Neural cell (in vitro differentiated cells): Measurements from ENCODE around the gene MICB. TPM values are rescaled to one million over a fixed set of nuclear protein-coding genes. Genes with fewer than 3 reads are reported as not detected.

Experiments
- H2AFZ ChIP-seq: fragments of 200-600, 300-800 bp; sonication (generic), shearing (Covaris generic); 2 replicates; pipeline ENCODE4 v1.6.0; 2014; ENCODE audit warnings: low read depth, mild to moderate bottlenecking, antibody characterized with exemption, low read length, moderate library complexity
- H3F3A ChIP-seq: fragments of 200-600 bp; shearing (Covaris generic); 2 replicates; pipeline ENCODE4 v1.6.1; 2016; ENCODE audit warnings: mild to moderate bottlenecking, moderate library complexity, mixed read lengths, antibody characterized with exemption, low read length; ENCODE audit not compliant: insufficient read depth, poor library complexity, severe bottlenecking
- H3K27ac ChIP-seq: fragments of 200-600, 300-800 bp; sonication (generic), shearing (Covaris generic); 2 replicates; pipeline ENCODE4 v1.5.1; 2014; ENCODE audit warnings: mild to moderate bottlenecking, low read length, moderate library complexity
- H3K27me3 ChIP-seq: fragments of 300-800, 200-600 bp; sonication (generic), shearing (Covaris generic); 2 replicates; pipeline ENCODE4 v1.6.0; 2014; ENCODE audit warnings: mild to moderate bottlenecking, low read depth, low read length, moderate library complexity; ENCODE audit not compliant: insufficient read depth
- H3K36me3 ChIP-seq: fragments of 300-800, 200-600 bp; sonication (generic), shearing (Covaris generic); 2 replicates; pipeline ENCODE4 v1.5.1; 2014; ENCODE audit warnings: mild to moderate bottlenecking, antibody characterized with exemption, low read length, moderate library complexity; ENCODE audit not compliant: insufficient read depth
- H3K4me2 ChIP-seq: fragments of 300-800, 200-600 bp; sonication (generic), shearing (Covaris generic); 2 replicates; pipeline ENCODE4 v1.6.0; 2014; ENCODE audit warnings: mild to moderate bottlenecking, low read length
- H3K4me3 ChIP-seq: fragments of 300-800, 200-600 bp; sonication (generic), shearing (Covaris generic); 2 replicates; pipeline ENCODE4 v1.5.1; 2014; ENCODE audit warnings: mild to moderate bottlenecking, low read length, moderate library complexity
- H3K79me2 ChIP-seq: fragments of 200-600 bp; shearing (Covaris generic); replicated peaks from 2 replicates; pipeline ENCODE4 v1.6.0; 2014; ENCODE audit warnings: mild to moderate bottlenecking, low read length, moderate library complexity; ENCODE audit not compliant: insufficient read depth
- H3K9ac ChIP-seq: fragments of 300-800, 200-600 bp; sonication (generic), shearing (Covaris generic); 2 replicates; pipeline ENCODE4 v1.6.1; 2016; ENCODE audit warnings: mild to moderate bottlenecking, low read length, mixed read lengths
- H3K9me2 ChIP-seq: fragments of 200-600 bp; shearing (Covaris generic); 2 replicates; pipeline ENCODE4 v1.6.1; 2016; ENCODE audit warnings: mild to moderate bottlenecking, low read length, mixed read lengths; ENCODE audit not compliant: insufficient read depth
- H3K9me3 ChIP-seq: fragments of 200-600, 300-800 bp; sonication (generic), shearing (Covaris generic); 2 replicates; pipeline ENCODE4 v1.6.1; 2016; ENCODE audit warnings: mild to moderate bottlenecking, mixed run types, low read length, moderate library complexity, mixed read lengths
- H4K20me1 ChIP-seq: fragments of 200-600 bp; shearing (Covaris generic); 2 replicates; pipeline ENCODE4 v1.6.1; 2016; ENCODE audit warnings: mild to moderate bottlenecking, mixed run types; ENCODE audit not compliant: insufficient read depth
- CTCF ChIP-seq: fragments of 450-650 bp; IDR thresholded peaks from 2 replicates; pipeline ENCODE4 v1.5.1; 2014; ENCODE audit warnings: antibody characterized with exemption, mild to moderate bottlenecking, moderate library complexity; ENCODE audit not compliant: poor library complexity, severe bottlenecking
- EP300 ChIP-seq: fragments of 450-650 bp; conservative IDR thresholded peaks from 2 replicates; pipeline ENCODE4 v1.6.1; 2014; ENCODE audit warnings: antibody characterized with exemption, mild to moderate bottlenecking, moderate library complexity; ENCODE audit not compliant: poor library complexity, severe bottlenecking
- EZH2 ChIP-seq: fragments of 200-600, 300-800 bp; shearing (Covaris generic), sonication (generic); IDR thresholded peaks from 2 replicates; pipeline ENCODE4 v1.6.1; 2014; ENCODE audit warnings: antibody characterized with exemption, low read length, borderline replicate concordance, mild to moderate bottlenecking; ENCODE audit not compliant: insufficient read depth, poor library complexity, severe bottlenecking
- MXI1 ChIP-seq: fragments of 450-650 bp; conservative IDR thresholded peaks from 2 replicates; pipeline ENCODE4 v1.6.1; 2014; ENCODE audit warnings: antibody characterized with exemption, mild to moderate bottlenecking; ENCODE audit not compliant: poor library complexity, severe bottlenecking
- POLR2AphosphoS5 ChIP-seq: IDR thresholded peaks from 2 replicates; pipeline ENCODE4 v1.6.1; 2012
- RAD21 ChIP-seq: fragments of 450-650 bp; conservative IDR thresholded peaks from 2 replicates; pipeline ENCODE4 v1.6.1; 2014; ENCODE audit warnings: antibody characterized with exemption, mild to moderate bottlenecking, moderate library complexity
- REST ChIP-seq: IDR thresholded peaks from 2 replicates; pipeline ENCODE4 v1.6.1; 2012; ENCODE audit warnings: borderline replicate concordance
- SMC3 ChIP-seq: fragments of 450-650 bp; conservative IDR thresholded peaks from 2 replicates; pipeline ENCODE4 v1.6.1; 2014; ENCODE audit warnings: antibody characterized with exemption, mild to moderate bottlenecking, moderate library complexity; ENCODE audit not compliant: poor library complexity
- TAF1 ChIP-seq: IDR thresholded peaks from 2 replicates; pipeline ENCODE4 v1.6.1; 2012; ENCODE audit warnings: low read depth
- polyA plus RNA-seq: library from polyadenylated mRNA; depleted of rRNA; stranded (reverse); fragments of >200 nt; gene quantifications from 2 replicates; pipeline ENCODE4 v1.2.3, GENCODE V29; 2014

The MICB gene
- polyA plus RNA-seq, 1 donor from 2014 or later: not detected

- Histone ChIP-seq H3K27me3 (no peaks in the 10 kb centered on the region), H3K4me3 (no peak overlapping the region), H4K20me1 (no peaks in the 10 kb centered on the region), H3F3A (no peaks in the 10 kb centered on the region), H3K9ac (no peak overlapping the region), H3K9me3 (no peaks in the 10 kb centered on the region), H3K9me2 (no peaks in the 10 kb centered on the region), H3K27ac (no peak overlapping the region), H2AFZ (no peak overlapping the region), H3K4me2 (no peak overlapping the region), H3K36me3 (no peaks in the 10 kb centered on the region), H3K79me2 (no peaks in the 10 kb centered on the region)
- TF ChIP-seq RAD21 (no peak), MXI1 (no peak), TAF1 (no peak), SMC3 (no peak), CTCF (no peak), REST (no peak), EP300 (no peak), POLR2AphosphoS5 (no peak), EZH2 (no peak)
Measured at GRCh38 chr6:31476515-31477139, 21.3 kb upstream of the MICB start.

GRCh38 chr6:31477521-31477920, 20.4 kb upstream of the MICB start:
- H3K27ac ChIP-seq: no peak overlapping the region
- H3F3A ChIP-seq: no peaks in the 10 kb centered on the region
- no peaks in the 10 kb centered on the region for H3K27me3 ChIP-seq
- no peak overlapping the region for H2AFZ ChIP-seq
- no peaks in the 10 kb centered on the region for H3K9me3 ChIP-seq
- no peak overlapping the region for H3K4me3 ChIP-seq
- H4K20me1 ChIP-seq: no peaks in the 10 kb centered on the region
- TF ChIP-seq TAF1 (no peak), MXI1 (no peak), CTCF (no peak)
- H3K79me2 ChIP-seq: no peaks in the 10 kb centered on the region
- H3K4me2 ChIP-seq: no peak overlapping the region
- no peak overlapping the region for H3K9ac ChIP-seq
- no peaks in the 10 kb centered on the region for H3K9me2 ChIP-seq
- H3K36me3 ChIP-seq: no peaks in the 10 kb centered on the region
